OCI-LY7 (cell line): ENCODE results near the gene AUTS2. TPM values are rescaled to one million over a fixed set of nuclear protein-coding genes. Genes with fewer than 3 reads are reported as not detected.

Source experiments
- BruUV-seq: library from RNA; stranded (reverse); fragments of 400-500 nt; replicated peaks from 2 replicates; lab custom pipeline; 2021; lab: Mats Ljungman, UMichigan
- CTCF ChIA-PET: fragments of 300-600 bp; sonication (Branson Sonifier 250); formaldehyde crosslinking; loops from one replicate; lab custom pipeline; 2022; ENCODE audit warnings: antibody characterized with exemption; ENCODE audit not compliant: unreplicated experiment; lab: Charles Lee
- POLR2A ChIA-PET: fragments of 300-600 bp; sonication (Branson Sonifier 250); formaldehyde crosslinking; loops from one replicate; lab custom pipeline; 2022; ENCODE audit warnings: antibody characterized with exemption; lab: Charles Lee
- DNase-seq: peaks from one replicate; pipeline ENCODE4 v3.0.0-alpha.2; 2015; ENCODE audit warnings: low spot score
- H2AFZ ChIP-seq: fragments of 200-600 bp; sonication (generic), shearing (Covaris generic); 2 replicates; pipeline ENCODE4 v1.6.1; 2014; ENCODE audit warnings: mild to moderate bottlenecking, antibody characterized with exemption, low read length, moderate library complexity
- H3K27ac ChIP-seq: fragments of 200-600 bp; sonication (generic); 2 replicates; pipeline ENCODE4 v1.5.1; 2014; ENCODE audit warnings: mixed run types, low read depth, mild to moderate bottlenecking, moderate library complexity, low read length, inconsistent platforms; ENCODE audit not compliant: poor library complexity, severe bottlenecking
- H3K36me3 ChIP-seq: fragments of 200-600 bp; sonication (generic); 2 replicates; pipeline ENCODE4 v1.6.1; 2014; ENCODE audit warnings: mild to moderate bottlenecking, antibody characterized with exemption, low read length, moderate library complexity, mixed read lengths; ENCODE audit not compliant: insufficient read depth
- H3K4me1 ChIP-seq: fragments of 200-600 bp; sonication (generic); 2 replicates; pipeline ENCODE4 v1.5.1; 2014; ENCODE audit warnings: mild to moderate bottlenecking, low read length; ENCODE audit not compliant: insufficient read depth, poor library complexity, severe bottlenecking
- H3K4me2 ChIP-seq: fragments of 200-600 bp; sonication (generic); 2 replicates; pipeline ENCODE4 v1.6.1; 2014; ENCODE audit warnings: mild to moderate bottlenecking, low read length
- H3K4me3 ChIP-seq: fragments of 200-600 bp; sonication (generic); 2 replicates; pipeline ENCODE4 v1.5.1; 2014; ENCODE audit warnings: mild to moderate bottlenecking, low read depth, low read length; ENCODE audit not compliant: poor library complexity, severe bottlenecking
- H3K79me2 ChIP-seq: fragments of 200-600 bp; sonication (generic); 2 replicates; pipeline ENCODE4 v1.6.1; 2016; ENCODE audit warnings: low read depth, mild to moderate bottlenecking, low read length, moderate library complexity, mixed read lengths; ENCODE audit not compliant: insufficient read depth
- H3K9me2 ChIP-seq: fragments of 200-600 bp; sonication (generic); 2 replicates; pipeline ENCODE4 v1.6.1; 2016; ENCODE audit warnings: mild to moderate bottlenecking, low read length, mixed read lengths; ENCODE audit not compliant: insufficient read depth
- H3K9me3 ChIP-seq: fragments of 200-600 bp; sonication (generic); 2 replicates; pipeline ENCODE4 v1.6.1; 2014; ENCODE audit warnings: mild to moderate bottlenecking, mixed run types, low read length, mixed read lengths
- H4K20me1 ChIP-seq: fragments of 200-600 bp; sonication (generic); 2 replicates; pipeline ENCODE4 v1.6.1; 2014; ENCODE audit warnings: mild to moderate bottlenecking, antibody characterized with exemption, low read length, moderate library complexity, mixed read lengths; ENCODE audit not compliant: insufficient read depth
- CTCF ChIP-seq: fragments of 200-600 bp; sonication (generic); conservative IDR thresholded peaks from 2 replicates; pipeline ENCODE4 v1.5.1; 2014; ENCODE audit warnings: mild to moderate bottlenecking, antibody characterized with exemption, low read length, moderate library complexity, mixed read lengths
- EZH2phosphoT487 ChIP-seq: fragments of 200-600 bp; sonication (generic); IDR thresholded peaks from 2 replicates; pipeline ENCODE4 v1.6.1; 2018; ENCODE audit warnings: low read depth, borderline replicate concordance, mild to moderate bottlenecking, mixed run types, antibody characterized with exemption, low read length, moderate library complexity, mixed read lengths
- intact Hi-C: fragments of 100-400 bp; cut with micrococcal nuclease; formaldehyde crosslinking; loops from one replicate; pipeline ENCODE4 v1.10.0; 2022; ENCODE audit not compliant: unreplicated experiment
- total RNA-seq, 2 experiments: library from RNA; depleted of rRNA in 1 of 2; stranded (reverse); fragments of >200 nt in 1 of 2; shearing (Covaris generic) in 1 of 2; gene quantifications; 2 replicates each; pipeline ENCODE4 v1.2.3, GENCODE V29; 2014 to 2022

Gene AUTS2
- total RNA-seq, 2 experiments from 2014 or later: 37.9 to 78.5 TPM

GRCh38 chr7:70043015-70043538 lies 444.8 kb downstream of the AUTS2 start:
- Histone ChIP-seq H3K4me3 (no peak overlapping the region), H3K4me1 (peaks cover 3% of the 10 kb centered on the region), H3K79me2 (no peaks in the 10 kb centered on the region), H3K36me3 (no peaks in the 10 kb centered on the region), H3K27ac (no peak overlapping the region), H4K20me1 (no peaks in the 10 kb centered on the region), H3K9me2 (no peaks in the 10 kb centered on the region), H2AFZ (no peak overlapping the region), H3K9me3 (no peaks in the 10 kb centered on the region), H3K4me2 (no peak overlapping the region)
- BruUV-seq: no TSS peak
- POLR2A ChIA-PET: interaction anchor here (0.6 to 1.0 kb wide), 8 partner anchors 14 to 526 kb away, joined by 3 to 6 read pairs (median 4); no protein-coding TSS in a partner anchor
- CTCF ChIA-PET: interaction anchor here (0.5 kb wide), 1 partner anchor 451 kb away, joined by 3 read pairs; no protein-coding TSS in a partner anchor
- intact Hi-C loops: loop anchor here (5.0 kb wide), 1 partner anchor 654 kb away; no protein-coding TSS in a partner anchor
- DNase-seq: no peak
- TF ChIP-seq CTCF: no peak
- no peak for TF ChIP-seq EZH2phosphoT487

DNA sequence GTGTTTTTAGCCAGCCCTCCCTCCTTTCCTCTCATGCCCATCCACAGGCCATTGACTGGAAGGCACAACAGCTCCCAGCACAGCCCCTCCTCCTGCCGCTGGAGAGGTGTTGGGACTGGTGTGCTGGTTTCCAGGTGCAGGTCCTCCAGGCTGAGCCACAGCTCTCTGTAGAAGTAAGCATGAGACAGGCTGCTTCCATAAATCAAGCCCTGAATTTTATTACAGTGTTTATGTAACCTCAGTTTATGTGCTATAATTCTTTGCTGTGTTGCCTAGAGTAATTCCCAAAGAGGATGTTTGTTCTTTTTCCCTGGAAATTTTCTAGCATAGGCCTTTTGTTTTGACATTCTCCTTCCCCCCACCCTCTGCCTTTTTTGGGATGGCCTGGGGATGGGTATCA lies 445.8 kb downstream of the AUTS2 start:
- BruUV-seq: no TSS peak
- Histone ChIP-seq H3K27ac (no peak overlapping the region), H4K20me1 (no peaks in the 10 kb centered on the region), H3K4me3 (no peak overlapping the region), H2AFZ (no peak overlapping the region), H3K4me1 (peaks cover 3% of the 10 kb centered on the region), H3K9me3 (no peaks in the 10 kb centered on the region), H3K9me2 (no peaks in the 10 kb centered on the region), H3K36me3 (no peaks in the 10 kb centered on the region), H3K4me2 (no peak overlapping the region), H3K79me2 (no peaks in the 10 kb centered on the region)
- intact Hi-C loops: loop anchor here (5.0 kb wide), 1 partner anchor 653 kb away; no protein-coding TSS in a partner anchor
- ChIA-PET CTCF (no interaction called here), POLR2A (interaction anchor here (0.6 kb wide), 1 partner anchor 713 kb away, joined by 4 read pairs; no protein-coding TSS in a partner anchor)
- no peak for DNase-seq
- TF ChIP-seq EZH2phosphoT487 (no peak), CTCF (no peak)

GRCh38 chr7:70044525-70044924 lies 446.2 kb downstream of the AUTS2 start:
- DNase-seq: no peak
- no TSS peak for BruUV-seq
- Histone ChIP-seq H3K9me2 (no peaks in the 10 kb centered on the region), H3K79me2 (no peaks in the 10 kb centered on the region), H3K4me1 (peaks cover 3% of the 10 kb centered on the region), H3K9me3 (no peaks in the 10 kb centered on the region), H3K4me3 (no peak overlapping the region), H2AFZ (no peak overlapping the region), H3K27ac (no peak overlapping the region), H3K36me3 (no peaks in the 10 kb centered on the region), H3K4me2 (no peak overlapping the region), H4K20me1 (no peaks in the 10 kb centered on the region)
- ChIA-PET POLR2A (interaction anchor here (0.6 kb wide), 1 partner anchor 714 kb away, joined by 4 read pairs; no protein-coding TSS in a partner anchor), CTCF (no interaction called here)
- intact Hi-C loops: loop anchor here (5.0 kb wide), 1 partner anchor 653 kb away; no protein-coding TSS in a partner anchor
- TF ChIP-seq EZH2phosphoT487: no peak
